ENCODE results near the gene C12orf56.

- no peak for TF ChIP-seq EZH2 (IDR thresholded peaks at IDR 0.05; ENCODE audit: low read length, unreplicated experiment)
- TF ChIP-seq EZH2phosphoT487 (IDR thresholded peaks at IDR 0.05; ENCODE audit: borderline replicate concordance, low read length) = no peak
- TF ChIP-seq CTCF (conservative IDR thresholded peaks at IDR 0.05; ENCODE audit: low read depth, low read length) = no peak
Measured at GRCh38 chr12:64296301-64296700, 94.3 kb downstream of the C12orf56 start.

Measured in PC-3 (cell line).